ENCODE measurements around the gene NAPB. TPM values are rescaled to one million over a fixed set of nuclear protein-coding genes. Genes with fewer than 3 reads are reported as not detected.

The NAPB gene
- total and polyA plus RNA-seq, 10 of the 15 experiments (the other 5 are each of a cell fraction or from before 2014, with no cell fraction given), result 2.1 to 15.9 (median 7.2) TPM

DNA sequence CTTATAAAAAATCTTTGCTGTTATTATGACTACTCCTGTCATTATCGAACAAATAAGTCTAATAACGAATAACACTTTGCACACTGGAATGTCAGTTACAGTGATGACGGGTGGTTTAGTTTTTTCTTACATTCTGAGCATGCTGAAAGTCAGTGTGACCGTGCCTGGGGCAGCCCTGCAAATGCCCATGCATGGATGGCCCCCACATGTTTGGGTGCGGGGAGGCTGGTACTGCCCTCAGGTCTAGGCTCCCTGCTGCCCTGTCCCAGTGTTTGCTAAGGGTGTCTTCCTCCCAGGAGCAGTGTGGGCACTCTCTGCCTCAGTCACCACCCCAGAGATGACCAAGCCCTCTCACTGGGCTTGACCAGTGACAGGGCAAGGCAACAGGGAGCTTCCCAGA lies 21.1 kb upstream of the NAPB start:
- in situ Hi-C loops (cut with MboI), result no loop called here
- intact Hi-C loops (cut with micrococcal nuclease; ENCODE audit: unreplicated experiment), result loop anchor here (5.0 kb wide), 1 partner anchor 225 kb away; no protein-coding TSS in a partner anchor
- no TSS peak for BruUV-seq (replicated peaks)
- H3K27ac ChIP-seq (ENCODE audit: control insufficient read depth, insufficient read depth), result no peak overlapping the region
- no peaks in the 10 kb centered on the region for H3K9me3 ChIP-seq (replicated peaks; ENCODE audit: control insufficient read depth, insufficient read depth, low read length)
- CTCF ChIA-PET, result interaction anchor here (1.0 to 4.1 kb wide), 14 partner anchors 12 to 751 kb away, joined by 3 to 44 read pairs (median 6); partner anchors contain the start of genes CST9 and NXT1
- peaks cover 3% of the 10 kb centered on the region; the same call in 1 of the 2 replicates for H3K4me1 ChIP-seq (ENCODE audit: control insufficient read depth, insufficient read depth, low read length)
- FAIRE-seq, result no peak
- H3K4me3 ChIP-seq, result no peak overlapping the region
- H3K9ac ChIP-seq (ENCODE audit: control insufficient read depth, insufficient read depth, low read length), result no peak overlapping the region
- no peaks in the 10 kb centered on the region for H3K27me3 ChIP-seq (replicated peaks in 1 of 2; ENCODE audit: control insufficient read depth in 2 of 2, insufficient read depth in 2 of 2, low read length in 1 of 2)
- no peak for TF ChIP-seq NR2F1 (conservative IDR thresholded peaks at IDR 0.05)
- TF ChIP-seq, protein P1, sequence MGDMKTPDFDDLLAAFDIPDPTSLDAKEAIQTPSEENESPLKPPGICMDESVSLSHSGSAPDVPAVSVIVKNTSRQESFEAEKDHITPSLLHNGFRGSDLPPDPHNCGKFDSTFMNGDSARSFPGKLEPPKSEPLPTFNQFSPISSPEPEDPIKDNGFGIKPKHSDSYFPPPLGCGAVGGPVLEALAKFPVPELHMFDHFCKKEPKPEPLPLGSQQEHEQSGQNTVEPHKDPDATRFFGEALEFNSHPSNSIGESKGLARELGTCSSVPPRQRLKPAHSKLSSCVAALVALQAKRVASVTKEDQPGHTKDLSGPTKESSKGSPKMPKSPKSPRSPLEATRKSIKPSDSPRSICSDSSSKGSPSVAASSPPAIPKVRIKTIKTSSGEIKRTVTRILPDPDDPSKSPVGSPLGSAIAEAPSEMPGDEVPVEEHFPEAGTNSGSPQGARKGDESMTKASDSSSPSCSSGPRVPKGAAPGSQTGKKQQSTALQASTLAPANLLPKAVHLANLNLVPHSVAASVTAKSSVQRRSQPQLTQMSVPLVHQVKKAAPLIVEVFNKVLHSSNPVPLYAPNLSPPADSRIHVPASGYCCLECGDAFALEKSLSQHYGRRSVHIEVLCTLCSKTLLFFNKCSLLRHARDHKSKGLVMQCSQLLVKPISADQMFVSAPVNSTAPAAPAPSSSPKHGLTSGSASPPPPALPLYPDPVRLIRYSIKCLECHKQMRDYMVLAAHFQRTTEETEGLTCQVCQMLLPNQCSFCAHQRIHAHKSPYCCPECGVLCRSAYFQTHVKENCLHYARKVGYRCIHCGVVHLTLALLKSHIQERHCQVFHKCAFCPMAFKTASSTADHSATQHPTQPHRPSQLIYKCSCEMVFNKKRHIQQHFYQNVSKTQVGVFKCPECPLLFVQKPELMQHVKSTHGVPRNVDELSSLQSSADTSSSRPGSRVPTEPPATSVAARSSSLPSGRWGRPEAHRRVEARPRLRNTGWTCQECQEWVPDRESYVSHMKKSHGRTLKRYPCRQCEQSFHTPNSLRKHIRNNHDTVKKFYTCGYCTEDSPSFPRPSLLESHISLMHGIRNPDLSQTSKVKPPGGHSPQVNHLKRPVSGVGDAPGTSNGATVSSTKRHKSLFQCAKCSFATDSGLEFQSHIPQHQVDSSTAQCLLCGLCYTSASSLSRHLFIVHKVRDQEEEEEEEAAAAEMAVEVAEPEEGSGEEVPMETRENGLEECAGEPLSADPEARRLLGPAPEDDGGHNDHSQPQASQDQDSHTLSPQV (IDR thresholded peaks at IDR 0.05), result no peak
- no peak for TF ChIP-seq NFIC (IDR thresholded peaks at IDR 0.05; ENCODE audit: low read depth, low read length)
- TF ChIP-seq, protein P2, sequence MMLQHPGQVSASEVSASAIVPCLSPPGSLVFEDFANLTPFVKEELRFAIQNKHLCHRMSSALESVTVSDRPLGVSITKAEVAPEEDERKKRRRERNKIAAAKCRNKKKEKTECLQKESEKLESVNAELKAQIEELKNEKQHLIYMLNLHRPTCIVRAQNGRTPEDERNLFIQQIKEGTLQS (IDR thresholded peaks at IDR 0.05; ENCODE audit: borderline replicate concordance, extremely low read depth, low read depth, low read length), result no peak
- no peak for TF ChIP-seq EZH2 (IDR thresholded peaks at IDR 0.05; ENCODE audit: borderline replicate concordance, control insufficient read depth, low read depth, low read length)
- no peak for TF ChIP-seq FOS (IDR thresholded peaks at IDR 0.05; ENCODE audit: borderline replicate concordance, extremely low read depth, insufficient read length)
- no peak for TF ChIP-seq NR2C1 (IDR thresholded peaks at IDR 0.05)
- TF ChIP-seq ZNF207 (IDR thresholded peaks at IDR 0.05; ENCODE audit: borderline replicate concordance), result no peak
- TF ChIP-seq NR2C2 (IDR thresholded peaks at IDR 0.05; ENCODE audit: borderline replicate concordance, control insufficient read depth, insufficient read length, low read depth), result no peak
- no peak for TF ChIP-seq KAT2A (conservative IDR thresholded peaks at IDR 0.05; ENCODE audit: control insufficient read depth, low read depth, low read length)
- no peak for TF ChIP-seq FOXM1 (IDR thresholded peaks at IDR 0.05; ENCODE audit: low read depth, low read length)
- TF ChIP-seq E2F4 (IDR thresholded peaks at IDR 0.05; ENCODE audit: low read depth, low read length), result no peak
- no peak overlapping the region for H3K4me2 ChIP-seq (ENCODE audit: control insufficient read depth, insufficient read depth)
- RAD21 ChIA-PET (ENCODE audit: unreplicated experiment), result interaction anchor here (0.9 to 3.5 kb wide), 4 partner anchors 92 to 168 kb away, joined by 3 to 15 read pairs (median 4); partner anchors contain the start of genes CST9 and NXT1
- SMC1A ChIA-PET (ENCODE audit: uncharacterized antibody, unreplicated experiment), result interaction anchor here (1.3 to 1.8 kb wide), 5 partner anchors 56 to 166 kb away, joined by 3 to 6 read pairs (median 5); no protein-coding TSS in a partner anchor
- 33% methylated on average over 5 of the region's 5 CpGs for WGBS (ENCODE audit: insufficient coverage, insufficient replicate concordance, low lambda C conversion rate, missing lambda C conversion rate)
- H3K36me3 ChIP-seq (ENCODE audit: control insufficient read depth in 2 of 2, insufficient read depth in 2 of 2, low read length in 1 of 2), result no peaks in the 10 kb centered on the region
- POLR2A ChIA-PET, result interaction anchor here (1.4 kb wide), 1 partner anchor 93 kb away, joined by 4 read pairs; no protein-coding TSS in a partner anchor
- no peaks in the 10 kb centered on the region for H3K79me2 ChIP-seq (ENCODE audit: control insufficient read depth, insufficient read depth, low read length)
- no peak for DNase-seq (ENCODE audit: low read depth, low spot score)
- H4K20me1 ChIP-seq (ENCODE audit: control insufficient read depth, insufficient read depth), result no peaks in the 10 kb centered on the region
- no peak; the same call in 1 of the 3 replicates for ATAC-seq
- H2AFZ ChIP-seq (ENCODE audit: control insufficient read depth, low read depth, low read length), result no peak overlapping the region

All from GM12878 (cell line).